Keratinocyte (primary cell): ENCODE measurements around the gene EME1. TPM values are rescaled to one million over a fixed set of nuclear protein-coding genes. Genes with fewer than 3 reads are reported as not detected.

ENCODE experiments used
- DNase-seq: peaks from one replicate; pipeline ENCODE4 v3.0.0-alpha.2; 2011; ENCODE audit warnings: low read depth, missing footprints, low spot score
- FAIRE-seq: peaks from 2 replicates; lab custom pipeline; 2011; peaks lifted over from hg19 to GRCh38; lab: Jason Lieb, UNC
- H2AFZ ChIP-seq: 2 replicates; pipeline ENCODE4 v1.6.0; 2012; ENCODE audit warnings: low read length, control low read depth, inconsistent platforms; ENCODE audit not compliant: control insufficient read depth
- H3K27ac ChIP-seq: 2 replicates; pipeline ENCODE4 v1.5.1; 2011; ENCODE audit warnings: low read length; ENCODE audit not compliant: control insufficient read depth, insufficient read depth
- H3K27me3 ChIP-seq: 3 replicates; pipeline ENCODE4 v1.6.0; 2011; ENCODE audit warnings: low read length; ENCODE audit not compliant: control insufficient read depth, insufficient read depth; ENCODE audit errors: extremely low read depth
- H3K36me3 ChIP-seq, 2 experiments: 2 replicates in 1 of 2; 3 replicates in 1 of 2; pipeline ENCODE4 v1.5.1; 2011; ENCODE audit warnings: low read length in 2 of 2, mild to moderate bottlenecking in 1 of 2; ENCODE audit not compliant: control insufficient read depth in 2 of 2, insufficient read depth in 2 of 2; ENCODE audit errors: extremely low read depth in 1 of 2
- H3K4me1 ChIP-seq: 3 replicates; pipeline ENCODE4 v1.5.1; 2011; ENCODE audit warnings: low read length; ENCODE audit not compliant: control insufficient read depth, insufficient read depth; ENCODE audit errors: extremely low read depth
- H3K4me2 ChIP-seq: 3 replicates; pipeline ENCODE4 v1.6.0; 2011; ENCODE audit warnings: low read depth, low read length; ENCODE audit not compliant: control insufficient read depth, insufficient read depth; ENCODE audit errors: extremely low read depth
- H3K4me3 ChIP-seq, 3 experiments: fragments of 200-600 bp in 1 of 3; sonication (generic) in 1 of 3; 2 replicates in 2 of 3; 3 replicates in 1 of 3; pipeline ENCODE4 v1.5.1; 2011 to 2016; ENCODE audit warnings: low read length in 3 of 3, mild to moderate bottlenecking in 3 of 3, control low read depth in 2 of 3, inconsistent platforms in 1 of 3, low read depth in 1 of 3, mixed read lengths in 1 of 3, mixed run types in 1 of 3, moderate library complexity in 1 of 3; ENCODE audit not compliant: control insufficient read depth in 2 of 3, insufficient read depth in 2 of 3; ENCODE audit errors: extremely low read depth in 1 of 3
- H3K79me2 ChIP-seq: 2 replicates; pipeline ENCODE4 v1.6.0; 2012; ENCODE audit warnings: low read length; ENCODE audit not compliant: control insufficient read depth, insufficient read depth
- H3K9ac ChIP-seq: 3 replicates; pipeline ENCODE4 v1.6.0; 2011; ENCODE audit warnings: low read length; ENCODE audit not compliant: control insufficient read depth, insufficient read depth; ENCODE audit errors: extremely low read depth
- H3K9me1 ChIP-seq: 3 replicates; pipeline ENCODE4 v1.6.0; 2011; ENCODE audit warnings: low read length; ENCODE audit not compliant: control insufficient read depth, insufficient read depth; ENCODE audit errors: extremely low read depth
- H3K9me3 ChIP-seq: 2 replicates; pipeline ENCODE4 v1.5.1; 2012; ENCODE audit warnings: low read depth, low read length; ENCODE audit not compliant: control insufficient read depth
- H4K20me1 ChIP-seq: 3 replicates; pipeline ENCODE4 v1.6.0; 2011; ENCODE audit warnings: low read length; ENCODE audit not compliant: control insufficient read depth, insufficient read depth; ENCODE audit errors: extremely low read depth
- CTCF ChIP-seq, 3 experiments: IDR thresholded peaks in 1 of 3; conservative IDR thresholded peaks in 1 of 3; optimal IDR thresholded peaks in 1 of 3; 2 replicates in 2 of 3; 3 replicates in 1 of 3; pipeline versions ENCODE3 to v1.5.1; 2011; ENCODE audit warnings: low read length in 3 of 3, mild to moderate bottlenecking in 3 of 3, moderate library complexity in 2 of 3, control low read depth in 1 of 3, inconsistent platforms in 1 of 3; ENCODE audit not compliant: insufficient read depth in 2 of 3; ENCODE audit errors: extremely low read depth in 1 of 3
- EZH2 ChIP-seq: IDR thresholded peaks from one replicate; pipeline ENCODE4 v1.6.1; 2012; ENCODE audit warnings: inconsistent platforms, mild to moderate bottlenecking, low read length, moderate library complexity
- dilution Hi-C: fragments of 300-500 bp; cut with MboI; formaldehyde crosslinking; loops from one replicate; pipeline ENCODE4 v1.7.0; 2020; ENCODE audit warnings: low sequenced_read_pairs; ENCODE audit not compliant: extremely low pct_ligation_motif_present
- polyA plus RNA-seq, 5 experiments: library from polyadenylated mRNA; depleted of rRNA in 3 of 5; stranded (reverse) in 3 of 5; stranded (forward) in 1 of 5; unstranded in 1 of 5; fragments of >200 nt; gene quantifications; 1 replicate in 1 of 5; 2 replicates in 3 of 5; 3 replicates in 1 of 5; pipeline versions ENCODE4 v1.2.1 to v1.2.3, GENCODE V29; 2011 to 2012; ENCODE audit warnings: missing spikeins in 2 of 5, low read depth in 1 of 5, low replicate concordance in 1 of 5

Gene EME1
- polyA plus RNA-seq, 1 donor (not counting 4 experiments of a cell fraction or from before 2014, with no cell fraction given), result 4.7 TPM

- H3K27me3 ChIP-seq, result no peaks in the 10 kb centered on the region
- H3K79me2 ChIP-seq, result no peaks in the 10 kb centered on the region
- H3K9me3 ChIP-seq, result no peaks in the 10 kb centered on the region
- DNase-seq (no peak), FAIRE-seq (no peak)
- TF ChIP-seq CTCF (optimal IDR thresholded peaks at IDR 0.05 in 1 of 3, IDR thresholded peaks at IDR 0.05 in 1 of 3, conservative IDR thresholded peaks at IDR 0.05 in 1 of 3; ENCODE audit: extremely low read depth in 1 of 3, insufficient read depth in 2 of 3, low read length in 3 of 3), result peak; percentile 15 to 34 (median 32)
- no peak for TF ChIP-seq EZH2
- H3K9me1 ChIP-seq, result no peaks in the 10 kb centered on the region
- dilution Hi-C loops, result no loop called here
- no peak overlapping the region for H3K4me3 ChIP-seq
- no peak overlapping the region for H3K27ac ChIP-seq
- H3K4me2 ChIP-seq, result no peak overlapping the region
- H3K9ac ChIP-seq, result no peak overlapping the region
- H2AFZ ChIP-seq, result no peak overlapping the region
- H3K36me3 ChIP-seq, result peaks cover 32 to 38% of the 10 kb centered on the region in 2 experiments
- H3K4me1 ChIP-seq, result no peaks in the 10 kb centered on the region
- H4K20me1 ChIP-seq, result no peaks in the 10 kb centered on the region
These were observed 7.6 kb downstream of the EME1 start for GRCh38 chr17:50380369-50381259.

- Histone ChIP-seq H3K27me3 (no peaks in the 10 kb centered on the region), H3K36me3 (peaks cover 36 to 40% of the 10 kb centered on the region in 2 experiments), H3K9me3 (no peaks in the 10 kb centered on the region), H3K4me3 (no peak overlapping the region), H2AFZ (no peak overlapping the region), H3K9me1 (no peaks in the 10 kb centered on the region), H3K4me1 (no peaks in the 10 kb centered on the region), H3K4me2 (no peak overlapping the region), H3K9ac (no peak overlapping the region), H3K79me2 (no peaks in the 10 kb centered on the region), H4K20me1 (no peaks in the 10 kb centered on the region), H3K27ac (no peak overlapping the region)
- no peak for TF ChIP-seq CTCF (optimal IDR thresholded peaks at IDR 0.05 in 1 of 3, IDR thresholded peaks at IDR 0.05 in 1 of 3, conservative IDR thresholded peaks at IDR 0.05 in 1 of 3; ENCODE audit: extremely low read depth in 1 of 3, insufficient read depth in 2 of 3, low read length in 3 of 3)
- TF ChIP-seq EZH2, result no peak
- FAIRE-seq, result no peak
- dilution Hi-C loops, result no loop called here
- DNase-seq, result no peak
These were observed 8.3 kb downstream of the EME1 start for GRCh38 chr17:50381260-50381815.
